Measurements from ENCODE around the gene MCAT.

GRCh38 chr22:43144949-43145348, 1.8 kb upstream of the MCAT start:
- TF ChIP-seq FOXM1 (IDR thresholded peaks at IDR 0.05; ENCODE audit: borderline replicate concordance) (no peak), L3MBTL2 (conservative IDR thresholded peaks at IDR 0.05) (no peak), SUZ12 (IDR thresholded peaks at IDR 0.05) (no peak), ZNF384 (IDR thresholded peaks at IDR 0.05) (no peak)

All from HEK293T (cell line).